Liver (tissue), 9 donors: ENCODE data around the gene CPS1. TPM values are rescaled to one million over a fixed set of nuclear protein-coding genes. Genes with fewer than 3 reads are reported as not detected.

Source experiments
- DNase-seq: peaks from one replicate; pipeline ENCODE4 v3.0.0-alpha.2; 2017; ENCODE audit warnings: low spot score
- H3K27ac ChIP-seq, 2 donors: one replicate each; pipeline ENCODE4 v1.7.0; 2013; ENCODE audit warnings: inconsistent platforms in 2 of 2, low read length in 2 of 2, control low read depth in 1 of 2, low read depth in 1 of 2, mild to moderate bottlenecking in 1 of 2
- H3K27me3 ChIP-seq, 4 donors: one replicate each; pipeline versions ENCODE4 v1.6.1 to v1.7.0; 2013; ENCODE audit warnings: low read length in 3 of 4, inconsistent platforms in 1 of 4, mild to moderate bottlenecking in 1 of 4, moderate library complexity in 1 of 4; ENCODE audit not compliant: control insufficient read depth in 4 of 4, insufficient read depth in 4 of 4
- H3K36me3 ChIP-seq, 4 donors: one replicate each; pipeline versions ENCODE4 v1.6.1 to v1.7.0; 2013; ENCODE audit warnings: low read length in 3 of 4, mild to moderate bottlenecking in 3 of 4, low read depth in 1 of 4, moderate library complexity in 1 of 4; ENCODE audit not compliant: control insufficient read depth in 4 of 4, insufficient read depth in 3 of 4
- H3K4me1 ChIP-seq, 4 donors: one replicate each; pipeline versions ENCODE4 v1.6.1 to v1.7.0; 2013; ENCODE audit warnings: low read length in 3 of 4, mild to moderate bottlenecking in 3 of 4, moderate library complexity in 1 of 4; ENCODE audit not compliant: control insufficient read depth in 4 of 4, insufficient read depth in 4 of 4
- H3K4me3 ChIP-seq, 3 donors: one replicate each; pipeline versions ENCODE4 v1.6.1 to v1.7.0; 2013; ENCODE audit warnings: low read length in 3 of 3, control low read depth in 1 of 3, low read depth in 1 of 3, mild to moderate bottlenecking in 1 of 3
- H3K9ac ChIP-seq, 2 donors: one replicate each; pipeline ENCODE4 v1.7.0; 2013; ENCODE audit warnings: low read length in 2 of 2, mild to moderate bottlenecking in 2 of 2, moderate library complexity in 2 of 2, control low read depth in 1 of 2, low read depth in 1 of 2
- H3K9me3 ChIP-seq, 4 donors: one replicate each; pipeline versions ENCODE4 v1.6.1 to v1.7.0; 2013; ENCODE audit warnings: low read length in 3 of 4; ENCODE audit not compliant: control insufficient read depth in 4 of 4
- FOXA2 ChIP-seq: IDR thresholded peaks from 2 replicates; pipeline ENCODE4 v1.6.1; 2016; ENCODE audit warnings: antibody characterized with exemption
- GABPA ChIP-seq, 2 donors: IDR thresholded peaks in 1 of 2; conservative IDR thresholded peaks in 1 of 2; 2 replicates each; pipeline ENCODE4 v1.6.1; 2016; ENCODE audit warnings: antibody characterized with exemption in 2 of 2, mild to moderate bottlenecking in 1 of 2, moderate library complexity in 1 of 2
- HNF4A ChIP-seq, 2 donors: conservative IDR thresholded peaks; 2 replicates each; pipeline ENCODE4 v1.6.1; 2016; ENCODE audit warnings: antibody characterized with exemption in 2 of 2, mild to moderate bottlenecking in 2 of 2
- HNF4G ChIP-seq: IDR thresholded peaks from 2 replicates; pipeline ENCODE4 v1.6.1; 2016; ENCODE audit warnings: antibody characterized with exemption
- JUND ChIP-seq, 2 donors: IDR thresholded peaks; 2 replicates each; pipeline ENCODE4 v1.6.1; 2016; ENCODE audit warnings: antibody characterized with exemption in 2 of 2
- NR2F2 ChIP-seq: IDR thresholded peaks from 2 replicates; pipeline ENCODE4 v1.6.1; 2016; ENCODE audit warnings: antibody characterized with exemption
- RAD21 ChIP-seq, 2 donors: IDR thresholded peaks; 2 replicates each; pipeline ENCODE4 v1.6.1; 2016; ENCODE audit warnings: antibody characterized with exemption in 2 of 2, mild to moderate bottlenecking in 2 of 2
- RXRA ChIP-seq, 2 donors: IDR thresholded peaks; 2 replicates each; pipeline ENCODE4 v1.6.1; 2017 to 2018; ENCODE audit warnings: antibody characterized with exemption in 2 of 2, mild to moderate bottlenecking in 1 of 2
- SP1 ChIP-seq: IDR thresholded peaks from 2 replicates; pipeline ENCODE4 v1.6.1; 2018; ENCODE audit warnings: antibody characterized with exemption, mild to moderate bottlenecking
- TAF1 ChIP-seq: conservative IDR thresholded peaks from 2 replicates; pipeline ENCODE4 v1.6.1; 2016; ENCODE audit warnings: antibody characterized with exemption, mild to moderate bottlenecking
- YY1 ChIP-seq: IDR thresholded peaks from 2 replicates; pipeline ENCODE4 v1.6.1; 2016; ENCODE audit warnings: antibody characterized with exemption, mild to moderate bottlenecking
- WGBS: extraction: QIAGEN DNeasy Blood & Tissue Kit; methylation state at CpG from one replicate; pipeline ENCODE4 v1.1.7; 2013; 5-methylcytosine and 5-hydroxymethylcytosine counted together
- polyA plus RNA-seq, 2 donors: library from polyadenylated mRNA; stranded (reverse) in 1 of 2; unstranded in 1 of 2; fragments of 200-250 nt in 1 of 2; fragments of >200 nt in 1 of 2; fragmentation: Nextera tagmentation in 1 of 2; extraction: Ambion mirVana in 1 of 2; gene quantifications; one replicate each; pipeline versions ENCODE4 v1.2.1 to v1.2.3, GENCODE V29; 2013 to 2015
- total RNA-seq, 2 donors: library from RNA; depleted of rRNA; stranded (reverse); fragments of >200 nt; gene quantifications; one replicate each; pipeline ENCODE4 v1.2.3, GENCODE V29; 2014
- TF ChIP-seq, protein P1 (sequence below): fragments of 150-350 bp; IDR thresholded peaks from 2 replicates; pipeline ENCODE4 v1.5.1; 2017; ENCODE audit warnings: improper control_type of control experiment, low read depth, low read length; ENCODE audit not compliant: missing input control
- TF ChIP-seq, protein P2 (sequence below): IDR thresholded peaks from 2 replicates; pipeline ENCODE4 v1.6.1; 2016; ENCODE audit warnings: antibody characterized with exemption
- TF ChIP-seq, protein P3 (sequence below): IDR thresholded peaks from 2 replicates; pipeline ENCODE4 v1.6.1; 2016; ENCODE audit warnings: antibody characterized with exemption
- TF ChIP-seq, protein P4 (sequence below): IDR thresholded peaks from 2 replicates; pipeline ENCODE4 v1.6.1; 2016; ENCODE audit warnings: antibody characterized with exemption
- donor health status: healthy.
- donor health status: healthy.
- donor health status: healthy.
- donor health status: healthy.
- donor health status: healthy.

CPS1 gene
- total and polyA plus RNA-seq, 4 donors, result 469 to 930 (median 575) TPM

DNA sequence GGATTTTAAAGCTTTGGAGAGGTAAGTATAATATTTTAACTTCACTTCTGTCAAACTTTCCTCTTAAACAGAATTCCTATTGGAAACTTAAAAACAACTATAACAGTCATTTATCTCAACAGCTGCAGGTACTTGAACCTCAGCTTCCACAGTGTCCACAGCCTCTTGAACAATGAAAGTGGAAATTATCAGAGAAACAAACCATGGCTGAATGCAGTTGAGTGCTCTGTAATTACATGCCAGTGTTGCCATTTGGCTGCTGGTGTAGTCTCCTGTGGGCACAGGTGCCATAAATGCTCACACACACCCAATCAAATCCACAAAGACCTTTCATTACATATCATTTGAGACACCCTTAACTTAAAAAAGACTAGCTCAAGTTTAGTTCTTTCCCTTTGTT, 125.1 kb downstream of the CPS1 start (continued):
- TF ChIP-seq, protein P1, sequence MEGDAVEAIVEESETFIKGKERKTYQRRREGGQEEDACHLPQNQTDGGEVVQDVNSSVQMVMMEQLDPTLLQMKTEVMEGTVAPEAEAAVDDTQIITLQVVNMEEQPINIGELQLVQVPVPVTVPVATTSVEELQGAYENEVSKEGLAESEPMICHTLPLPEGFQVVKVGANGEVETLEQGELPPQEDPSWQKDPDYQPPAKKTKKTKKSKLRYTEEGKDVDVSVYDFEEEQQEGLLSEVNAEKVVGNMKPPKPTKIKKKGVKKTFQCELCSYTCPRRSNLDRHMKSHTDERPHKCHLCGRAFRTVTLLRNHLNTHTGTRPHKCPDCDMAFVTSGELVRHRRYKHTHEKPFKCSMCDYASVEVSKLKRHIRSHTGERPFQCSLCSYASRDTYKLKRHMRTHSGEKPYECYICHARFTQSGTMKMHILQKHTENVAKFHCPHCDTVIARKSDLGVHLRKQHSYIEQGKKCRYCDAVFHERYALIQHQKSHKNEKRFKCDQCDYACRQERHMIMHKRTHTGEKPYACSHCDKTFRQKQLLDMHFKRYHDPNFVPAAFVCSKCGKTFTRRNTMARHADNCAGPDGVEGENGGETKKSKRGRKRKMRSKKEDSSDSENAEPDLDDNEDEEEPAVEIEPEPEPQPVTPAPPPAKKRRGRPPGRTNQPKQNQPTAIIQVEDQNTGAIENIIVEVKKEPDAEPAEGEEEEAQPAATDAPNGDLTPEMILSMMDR, result no peak

DNA sequence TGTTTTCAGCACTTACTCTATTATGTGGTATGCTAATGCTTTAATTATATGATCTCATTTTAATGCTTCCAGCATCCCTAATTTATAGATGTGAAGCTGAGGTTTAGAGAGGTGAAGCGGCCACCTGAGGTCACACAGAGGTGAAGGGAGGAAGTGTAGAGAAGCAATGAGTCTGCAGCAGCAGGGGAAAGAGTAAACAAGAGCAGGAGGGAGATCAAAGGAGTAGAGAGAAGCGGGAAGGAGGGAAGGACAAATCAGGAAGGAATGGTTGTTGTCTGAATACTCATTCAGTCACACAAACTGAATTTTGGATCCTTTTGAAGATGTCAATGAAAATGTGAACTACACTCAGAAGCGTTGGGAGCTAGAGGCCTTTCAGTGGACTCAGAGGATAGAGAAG, 130.0 kb downstream of the CPS1 start:
- Histone ChIP-seq H3K27ac (no peak overlapping the region), H3K27me3 (no peaks in the 10 kb centered on the region), H3K4me3 (no peak overlapping the region), H3K36me3 (peaks cover 0 to 9% (median 2%) of the 10 kb centered on the region in 4 donors), H3K4me1 (no peaks in the 10 kb centered on the region), H3K9ac (no peak overlapping the region), H3K9me3 (no peaks in the 10 kb centered on the region)
- 77% methylated on average over 3 of the region's 3 CpGs for WGBS
- no peak for DNase-seq
- TF ChIP-seq RAD21 (IDR thresholded peaks at IDR 0.05), result no peak
- TF ChIP-seq TAF1, result no peak
- TF ChIP-seq SP1, result no peak
- TF ChIP-seq GABPA (IDR thresholded peaks at IDR 0.05 in 1 of 2, conservative IDR thresholded peaks at IDR 0.05 in 1 of 2), result no peak
- no peak for TF ChIP-seq NR2F2
- TF ChIP-seq, protein P2, sequence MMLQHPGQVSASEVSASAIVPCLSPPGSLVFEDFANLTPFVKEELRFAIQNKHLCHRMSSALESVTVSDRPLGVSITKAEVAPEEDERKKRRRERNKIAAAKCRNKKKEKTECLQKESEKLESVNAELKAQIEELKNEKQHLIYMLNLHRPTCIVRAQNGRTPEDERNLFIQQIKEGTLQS, result no peak
- TF ChIP-seq RXRA (IDR thresholded peaks at IDR 0.05), result no peak
- TF ChIP-seq HNF4A (conservative IDR thresholded peaks at IDR 0.05), result no peak
- TF ChIP-seq JUND (IDR thresholded peaks at IDR 0.05), result no peak
- TF ChIP-seq YY1, result no peak

DNA sequence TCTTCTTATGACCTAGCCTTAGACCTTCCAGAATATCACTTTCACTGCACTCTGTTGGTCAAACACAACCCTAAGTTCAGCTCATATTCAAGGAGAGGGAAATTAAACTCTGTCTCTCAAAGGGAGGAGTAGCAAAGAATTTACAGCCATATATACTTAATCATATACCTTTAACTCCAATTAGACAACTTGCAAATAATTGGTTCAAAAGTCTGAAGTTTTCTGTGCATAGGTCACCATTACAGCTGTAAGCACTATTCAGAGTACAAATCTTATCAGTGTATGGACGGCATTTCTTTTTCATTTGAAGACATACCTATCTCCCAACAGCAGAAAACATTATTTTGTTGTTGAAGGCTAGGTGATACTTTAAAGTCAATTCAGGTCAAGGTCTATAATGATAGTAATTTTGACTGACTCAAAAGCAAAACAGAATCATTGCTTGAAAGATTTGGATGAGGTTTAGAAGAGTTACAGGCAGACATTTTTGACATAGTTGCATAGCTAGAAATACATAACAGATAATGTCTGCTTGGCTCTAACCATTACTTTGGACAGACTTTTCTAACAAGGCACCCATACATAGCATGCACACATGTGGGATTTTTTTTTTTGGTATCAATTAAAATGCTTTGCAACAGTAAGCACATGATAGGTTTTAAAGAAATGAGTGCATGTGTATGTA, 131.5 kb downstream of the CPS1 start:
- DNase-seq, result no peak
- no peaks in the 10 kb centered on the region for H3K9me3 ChIP-seq
- WGBS, result 37% methylated on average over 1 of the region's 1 CpG
- H3K9ac ChIP-seq, result no peak overlapping the region
- H3K27me3 ChIP-seq, result no peaks in the 10 kb centered on the region
- no peak for TF ChIP-seq NR2F2
- no peaks in the 10 kb centered on the region for H3K36me3 ChIP-seq
- no peak overlapping the region for H3K27ac ChIP-seq
- H3K4me1 ChIP-seq, result no peaks in the 10 kb centered on the region
- no peak overlapping the region for H3K4me3 ChIP-seq

DNA sequence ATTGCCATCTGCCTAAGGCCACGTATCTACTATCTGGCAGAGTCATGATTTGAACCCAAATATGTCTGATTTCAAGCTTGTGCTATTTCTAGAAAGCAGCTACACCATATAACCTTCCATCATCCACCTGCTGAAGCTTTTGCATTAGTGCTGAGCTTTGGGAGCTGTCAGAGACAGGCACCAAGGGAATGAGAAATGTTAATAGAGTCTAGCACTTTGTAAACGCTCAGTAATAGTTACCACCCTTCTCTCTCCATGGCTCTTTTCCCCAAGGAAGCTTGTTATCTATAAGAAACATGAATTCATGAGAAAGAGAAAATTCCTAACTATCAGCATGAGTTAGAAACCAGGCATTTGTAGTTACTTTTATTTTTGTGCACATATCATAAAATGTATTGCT, 151.5 kb downstream of the CPS1 start:
- no peak overlapping the region for H3K9ac ChIP-seq
- no peaks in the 10 kb centered on the region for H3K4me1 ChIP-seq
- peaks cover 0 to 4% (median 0%) of the 10 kb centered on the region in 4 donors for H3K36me3 ChIP-seq
- H3K27me3 ChIP-seq, result no peaks in the 10 kb centered on the region
- no peak for DNase-seq
- H3K4me3 ChIP-seq, result no peak overlapping the region
- H3K27ac ChIP-seq, result no peak overlapping the region
- WGBS, result 84% methylated on average over 2 of the region's 2 CpGs
- TF ChIP-seq JUND (IDR thresholded peaks at IDR 0.05) (no peak), RAD21 (IDR thresholded peaks at IDR 0.05) (no peak), TAF1 (no peak), HNF4G (no peak), NR2F2 (no peak), YY1 (no peak), FOXA2 (no peak), GABPA (IDR thresholded peaks at IDR 0.05 in 1 of 2, conservative IDR thresholded peaks at IDR 0.05 in 1 of 2) (no peak)
- TF ChIP-seq, protein P1, result no peak
- TF ChIP-seq, protein P3, sequence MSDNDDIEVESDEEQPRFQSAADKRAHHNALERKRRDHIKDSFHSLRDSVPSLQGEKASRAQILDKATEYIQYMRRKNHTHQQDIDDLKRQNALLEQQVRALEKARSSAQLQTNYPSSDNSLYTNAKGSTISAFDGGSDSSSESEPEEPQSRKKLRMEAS, result no peak
- TF ChIP-seq, protein P4, sequence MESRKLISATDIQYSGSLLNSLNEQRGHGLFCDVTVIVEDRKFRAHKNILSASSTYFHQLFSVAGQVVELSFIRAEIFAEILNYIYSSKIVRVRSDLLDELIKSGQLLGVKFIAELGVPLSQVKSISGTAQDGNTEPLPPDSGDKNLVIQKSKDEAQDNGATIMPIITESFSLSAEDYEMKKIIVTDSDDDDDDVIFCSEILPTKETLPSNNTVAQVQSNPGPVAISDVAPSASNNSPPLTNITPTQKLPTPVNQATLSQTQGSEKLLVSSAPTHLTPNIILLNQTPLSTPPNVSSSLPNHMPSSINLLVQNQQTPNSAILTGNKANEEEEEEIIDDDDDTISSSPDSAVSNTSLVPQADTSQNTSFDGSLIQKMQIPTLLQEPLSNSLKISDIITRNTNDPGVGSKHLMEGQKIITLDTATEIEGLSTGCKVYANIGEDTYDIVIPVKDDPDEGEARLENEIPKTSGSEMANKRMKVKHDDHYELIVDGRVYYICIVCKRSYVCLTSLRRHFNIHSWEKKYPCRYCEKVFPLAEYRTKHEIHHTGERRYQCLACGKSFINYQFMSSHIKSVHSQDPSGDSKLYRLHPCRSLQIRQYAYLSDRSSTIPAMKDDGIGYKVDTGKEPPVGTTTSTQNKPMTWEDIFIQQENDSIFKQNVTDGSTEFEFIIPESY, result no peak
- no peaks in the 10 kb centered on the region for H3K9me3 ChIP-seq
